WTC11 (cell line): Measurements from ENCODE around the gene KRT76. TPM values are rescaled to one million over a fixed set of nuclear protein-coding genes. Genes with fewer than 3 reads are reported as not detected.
"Not testable (repeated sequence)": the region's sequence is repeated elsewhere in the genome, so short reads cannot be mapped to it uniquely, and the experiment has no call there.

Experiments
- ATAC-seq: fragments of 200-7000 bp; cut with Tn5 transposase; 2 replicates; pipeline ENCODE4 v1.10.0; 2021; ENCODE audit warnings: mild to moderate bottlenecking, moderate library complexity
- CTCF ChIA-PET: fragments of 300-600 bp; sonication (Branson Sonifier 250); formaldehyde crosslinking; loops from one replicate; lab custom pipeline; 2021; ENCODE audit warnings: antibody characterized with exemption; lab: Charles Lee
- POLR2A ChIA-PET: fragments of 350-600 bp; sonication (Branson Sonifier 250); formaldehyde crosslinking; loops from one replicate; lab custom pipeline; 2021; ENCODE audit warnings: antibody characterized with exemption; lab: Charles Lee
- DNase-seq: peaks from one replicate; pipeline ENCODE4 v3.0.0; 2021; ENCODE audit warnings: low spot score
- H3K27ac Mint-ChIP-seq: 2 replicates; pipeline ENCODE4 v1.8.0; 2021; ENCODE audit warnings: mixed read lengths
- H3K27me3 Mint-ChIP-seq: 2 replicates; pipeline ENCODE4 v1.8.0; 2021; ENCODE audit warnings: low read depth, mild to moderate bottlenecking, moderate library complexity, mixed read lengths
- H3K36me3 Mint-ChIP-seq: 2 replicates; pipeline ENCODE4 v1.8.0; 2021; ENCODE audit warnings: mixed read lengths
- H3K4me1 Mint-ChIP-seq: 2 replicates; pipeline ENCODE4 v1.8.0; 2022; ENCODE audit warnings: mixed read lengths
- H3K4me3 Mint-ChIP-seq: 2 replicates; pipeline ENCODE4 v1.8.0; 2021; ENCODE audit warnings: mild to moderate bottlenecking, moderate library complexity, mixed read lengths
- H3K9me3 Mint-ChIP-seq: 2 replicates; pipeline ENCODE4 v1.8.0; 2021; ENCODE audit warnings: mixed read lengths
- AFF4 ChIP-seq: sonication (generic); formaldehyde crosslinking; IDR thresholded peaks from 2 replicates; pipeline ENCODE4 v1.8.1; 2023; ENCODE audit warnings: mild to moderate bottlenecking, missing genetic modification reagents, borderline replicate concordance
- ATF3 ChIP-seq: sonication (generic); formaldehyde crosslinking; conservative IDR thresholded peaks from 2 replicates; pipeline ENCODE4 v1.8.1; 2022; ENCODE audit warnings: mild to moderate bottlenecking, missing genetic modification reagents
- CBFB ChIP-seq: sonication (generic); formaldehyde crosslinking; IDR thresholded peaks from 2 replicates; pipeline ENCODE4 v1.8.1; 2022; ENCODE audit warnings: mild to moderate bottlenecking, low read depth, missing genetic modification reagents
- CREB1 ChIP-seq: sonication (generic); formaldehyde crosslinking; IDR thresholded peaks from 2 replicates; pipeline ENCODE4 v1.8.0; 2023; ENCODE audit warnings: mild to moderate bottlenecking, missing genetic modification reagents
- EMX1 ChIP-seq: fragments of 250-450 bp; sonication (Bioruptor Pico); IDR thresholded peaks from 2 replicates; pipeline ENCODE4 v1.8.0; 2021; ENCODE audit warnings: mild to moderate bottlenecking
- FOXK1 ChIP-seq: sonication (generic); formaldehyde crosslinking; IDR thresholded peaks from 2 replicates; pipeline ENCODE4 v1.8.0; 2022; ENCODE audit warnings: mild to moderate bottlenecking, moderate library complexity, missing genetic modification reagents
- IRF2 ChIP-seq: sonication (generic); formaldehyde crosslinking; IDR thresholded peaks from 2 replicates; pipeline ENCODE4 v1.8.0; 2022; ENCODE audit warnings: low read depth, missing genetic modification reagents, borderline replicate concordance
- MLX ChIP-seq: sonication (generic); formaldehyde crosslinking; IDR thresholded peaks from 2 replicates; pipeline ENCODE4 v1.8.1; 2023; ENCODE audit warnings: mild to moderate bottlenecking, missing genetic modification reagents, moderate library complexity
- NFATC4 ChIP-seq: fragments of 250-450 bp; sonication (Bioruptor Pico); IDR thresholded peaks from 2 replicates; pipeline ENCODE4 v1.9.0; 2021; ENCODE audit warnings: mild to moderate bottlenecking
- NR1H2 ChIP-seq: sonication (generic); formaldehyde crosslinking; IDR thresholded peaks from 2 replicates; pipeline ENCODE4 v1.9.0; 2021; ENCODE audit warnings: mild to moderate bottlenecking, moderate library complexity, missing genetic modification reagents
- RORB ChIP-seq: fragments of 250-450 bp; sonication (Bioruptor Pico); IDR thresholded peaks from 2 replicates; pipeline ENCODE4 v1.9.0; 2021; ENCODE audit warnings: mild to moderate bottlenecking
- SMAD4 ChIP-seq: sonication (generic); formaldehyde crosslinking; IDR thresholded peaks from 2 replicates; pipeline ENCODE4 v1.8.0; 2022; ENCODE audit warnings: mild to moderate bottlenecking, missing genetic modification reagents
- SOX15 ChIP-seq: fragments of 250-450 bp; sonication (Bioruptor Pico); IDR thresholded peaks from 2 replicates; pipeline ENCODE4 v1.9.0; 2021; ENCODE audit warnings: mild to moderate bottlenecking
- SP1 ChIP-seq: sonication (generic); formaldehyde crosslinking; conservative IDR thresholded peaks from 2 replicates; pipeline ENCODE4 v1.8.1; 2022; ENCODE audit warnings: missing genetic modification reagents
- TCF7 ChIP-seq: sonication (generic); formaldehyde crosslinking; IDR thresholded peaks from 2 replicates; pipeline ENCODE4 v1.8.0; 2022; ENCODE audit warnings: mild to moderate bottlenecking, low read depth, missing genetic modification reagents, moderate library complexity
- ZBTB21 ChIP-seq: sonication (generic); formaldehyde crosslinking; IDR thresholded peaks from 2 replicates; pipeline ENCODE4 v1.8.1; 2023; ENCODE audit warnings: mild to moderate bottlenecking, missing genetic modification reagents, borderline replicate concordance
- ZNF121 ChIP-seq: sonication (generic); formaldehyde crosslinking; IDR thresholded peaks from 2 replicates; pipeline ENCODE4 v1.8.0; 2023; ENCODE audit warnings: missing genetic modification reagents
- ZNF219 ChIP-seq: sonication (generic); formaldehyde crosslinking; IDR thresholded peaks from 2 replicates; pipeline ENCODE4 v1.8.0; 2023; ENCODE audit warnings: missing genetic modification reagents, mild to moderate bottlenecking, borderline replicate concordance
- ZNF263 ChIP-seq: sonication (generic); formaldehyde crosslinking; IDR thresholded peaks from 2 replicates; pipeline ENCODE4 v1.8.1; 2022; ENCODE audit warnings: low read depth, mild to moderate bottlenecking, moderate library complexity, missing genetic modification reagents
- total RNA-seq: library from RNA; stranded (reverse); gene quantifications from 3 replicates; pipeline ENCODE4 v1.2.3, GENCODE V29; 2021

KRT76 gene
- total RNA-seq, 1 experiment from 2014 or later = not detected

GRCh38 chr12:52796839-52797528 is 19.8 kb upstream of the KRT76 start:
- Mint-ChIP-seq H3K27ac (no peak overlapping the region), H3K36me3 (no peaks in the 10 kb centered on the region), H3K27me3 (no peaks in the 10 kb centered on the region; the same call in 1 of the 2 replicates), H3K9me3 (no peaks in the 10 kb centered on the region), H3K4me1 (peaks cover 26% of the 10 kb centered on the region), H3K4me3 (no peak overlapping the region)
- ChIA-PET CTCF (interaction anchor here (2.0 kb wide), 1 partner anchor 104 kb away, joined by 4 read pairs; no protein-coding TSS in a partner anchor), POLR2A (no interaction called here)
- TF ChIP-seq RORB (CRISPR knock-in tag) = no peak
- ATAC-seq (no peak), DNase-seq (no peak)

GRCh38 chr12:52796429-52796794 is 19.3 kb upstream of the KRT76 start:
- Mint-ChIP-seq H3K9me3 (0 out of 2 replicates have a peak, but pooled peaks cover 3% of the 10 kb centered on the region), H3K27ac (no peak overlapping the region), H3K27me3 (no peaks in the 10 kb centered on the region; the same call in 1 of the 2 replicates), H3K4me3 (no peak overlapping the region), H3K36me3 (no peaks in the 10 kb centered on the region), H3K4me1 (peaks cover 24% of the 10 kb centered on the region)
- POLR2A ChIA-PET = no interaction called here
- no peak for DNase-seq
- CTCF ChIA-PET = interaction anchor here (2.0 kb wide), 1 partner anchor 104 kb away, joined by 4 read pairs; no protein-coding TSS in a partner anchor
- no peak for TF ChIP-seq FOXK1 (CRISPR knock-in tag)
- no peak for TF ChIP-seq NFATC4 (CRISPR knock-in tag)
- TF ChIP-seq IRF2 (CRISPR knock-in tag) = no peak
- TF ChIP-seq TCF7 (CRISPR knock-in tag) = no peak
- TF ChIP-seq ZNF263 = no peak
- TF ChIP-seq, all 79 proteins: peak for 0
- no peak for ATAC-seq

GRCh38 chr12:52795694-52796428 is 18.7 kb upstream of the KRT76 start, which contains the start of gene KRT3:
KRT3 (minus strand) TSS chr12:52796117; CDS start chr12:52796042, 75 bp downstream.
- ChIA-PET POLR2A (no interaction called here), CTCF (interaction anchor here (2.0 kb wide), 1 partner anchor 103 kb away, joined by 4 read pairs; no protein-coding TSS in a partner anchor)
- H3K27ac Mint-ChIP-seq = no peak within 1 kb of the TSS
- no peak for DNase-seq
- H3K4me1 Mint-ChIP-seq = peaks cover 18% of the 10 kb centered on the region
- 0 out of 2 replicates have a peak, but pooled peaks cover 3% of the 10 kb centered on the region for H3K9me3 Mint-ChIP-seq
- no peaks in the 10 kb centered on the region for H3K36me3 Mint-ChIP-seq
- no peak for TF ChIP-seq ATF3
- TF ChIP-seq SOX15 (CRISPR knock-in tag) = no peak
- TF ChIP-seq ZBTB21 (CRISPR knock-in tag) = no peak
- TF ChIP-seq CREB1 (CRISPR knock-in tag) = no peak
- no peak for TF ChIP-seq AFF4 (CRISPR knock-in tag)
- no peak for TF ChIP-seq NR1H2 (CRISPR knock-in tag)
- no peak for TF ChIP-seq SP1
- no peak for TF ChIP-seq ZNF219 (CRISPR knock-in tag)
- no peak for TF ChIP-seq SMAD4 (CRISPR knock-in tag)
- TF ChIP-seq CBFB (CRISPR knock-in tag) = no peak
- no peak for TF ChIP-seq MLX
- no peak for TF ChIP-seq ZNF121
- no peak for TF ChIP-seq EMX1
- ATAC-seq = no peak
- no peak within 1 kb of the TSS for H3K4me3 Mint-ChIP-seq
- no peaks in the 10 kb centered on the region; the same call in 1 of the 2 replicates for H3K27me3 Mint-ChIP-seq

- ATAC-seq, DNase-seq, POLR2A ChIA-PET, H3K9me3 Mint-ChIP-seq, H3K27me3 Mint-ChIP-seq, H3K4me3 Mint-ChIP-seq, H3K27ac Mint-ChIP-seq, H3K36me3 Mint-ChIP-seq: not testable (repeated sequence)
- CTCF ChIA-PET = interaction anchor here (2.0 kb wide), 1 partner anchor 103 kb away, joined by 4 read pairs; no protein-coding TSS in a partner anchor
- H3K4me1 Mint-ChIP-seq = peaks cover 17% of the 10 kb centered on the region
Measured at GRCh38 chr12:52795332-52795674, 18.2 kb upstream of the KRT76 start.
